Measurements from ENCODE around the gene CCDC134.

The CCDC134 gene

GRCh38 chr22:41827671-41828070 is 27.2 kb downstream of the CCDC134 start:
- no peak for DNase-seq (ENCODE audit: low read depth)
- no peak overlapping the region for H3K4me3 ChIP-seq (ENCODE audit: low read depth, low read length)
- no peak for TF ChIP-seq CTCF (IDR thresholded peaks at IDR 0.05; ENCODE audit: low read depth, low read length, missing control alignments)

- DNase-seq (ENCODE audit: low read depth), result no peak
- no peak for TF ChIP-seq CTCF (IDR thresholded peaks at IDR 0.05; ENCODE audit: low read depth, low read length, missing control alignments)
- H3K4me3 ChIP-seq (ENCODE audit: low read depth, low read length), result no peak overlapping the region
Measured at GRCh38 chr22:41828516-41828915, 28.0 kb downstream of the CCDC134 start.

GRCh38 chr22:41830174-41830573 is 29.7 kb downstream of the CCDC134 start:
- peak; percentile 12 for TF ChIP-seq CTCF (IDR thresholded peaks at IDR 0.05; ENCODE audit: low read depth, low read length, missing control alignments)
- no peak overlapping the region for H3K4me3 ChIP-seq (ENCODE audit: low read depth, low read length)
- no peak for DNase-seq (ENCODE audit: low read depth)

- TF ChIP-seq CTCF (IDR thresholded peaks at IDR 0.05; ENCODE audit: low read depth, low read length, missing control alignments), result no peak
- H3K4me3 ChIP-seq (ENCODE audit: low read depth, low read length), result no peak overlapping the region
- DNase-seq (ENCODE audit: low read depth), result no peak
Measured at GRCh38 chr22:41831383-41831782, 30.9 kb downstream of the CCDC134 start.

- DNase-seq (ENCODE audit: low read depth), result no peak
- TF ChIP-seq CTCF (IDR thresholded peaks at IDR 0.05; ENCODE audit: low read depth, low read length, missing control alignments), result no peak
- peak overlapping the region; percentile 71 for H3K4me3 ChIP-seq (ENCODE audit: low read depth, low read length)
Measured at GRCh38 chr22:41831828-41832552, 31.5 kb downstream of the CCDC134 start.

- peak; percentile 99 for DNase-seq (ENCODE audit: low read depth)
- TF ChIP-seq CTCF (IDR thresholded peaks at IDR 0.05; ENCODE audit: low read depth, low read length, missing control alignments), result no peak
Measured at GRCh38 chr22:41832553-41833368, 32.3 kb downstream of the CCDC134 start, which contains the start of gene SREBF2. Gene SREBF2, plus strand, starts transcription at chr22:41833105. Its CDS starts 166 bp downstream, at chr22:41833271.

More at GRCh38 chr22:41832553-41833368, 32.3 kb downstream of the CCDC134 start, which contains the start of gene SREBF2:
- H3K4me3 ChIP-seq (ENCODE audit: low read depth, low read length), result peak within 1 kb of the TSS; percentile 71
